Right lobe of liver (tissue), 6 donors: ENCODE data around the gene PRELID2. TPM values are rescaled to one million over a fixed set of nuclear protein-coding genes. Genes with fewer than 3 reads are reported as not detected.
A peak's percentile ranks its signal among the peaks of the same experiment; 100 is the strongest.
"Not testable (repeated sequence)": the region's sequence is repeated elsewhere in the genome, so short reads cannot be mapped to it uniquely, and the experiment has no call there.

Experiments used
- ATAC-seq, 4 donors: fragments of 200-7000 bp; cut with Tn5 transposase; one replicate each; pipeline ENCODE4 v1.9.1; 2020; ENCODE audit warnings: mild to moderate bottlenecking in 4 of 4, moderate library complexity in 4 of 4
- DNase-seq, 3 donors: peaks; one replicate each; pipeline ENCODE4 v3.0.0-alpha.2; 2020
- H3K27ac ChIP-seq, 3 donors: fragments of 200-600 bp; one replicate each; pipeline ENCODE4 v1.8.0; 2022
- H3K27me3 ChIP-seq, 2 donors: fragments of 200-600 bp; one replicate each; pipeline ENCODE4 v1.8.0; 2022
- H3K36me3 ChIP-seq, 4 donors: fragments of 200-600 bp; sonication (generic) in 1 of 4; one replicate each; pipeline versions ENCODE4 v1.5.1 to v1.8.0; 2017 to 2022; ENCODE audit warnings: control low read depth in 1 of 4
- H3K4me1 ChIP-seq, 4 donors: fragments of 200-600 bp; sonication (generic) in 1 of 4; one replicate each; pipeline versions ENCODE4 v1.5.1 to v1.8.0; 2017 to 2022; ENCODE audit warnings: control low read depth in 1 of 4
- H3K4me3 ChIP-seq, 3 donors: fragments of 200-600 bp; one replicate each; pipeline ENCODE4 v1.8.0; 2022
- H3K9me3 ChIP-seq, 4 donors: fragments of 200-600 bp; sonication (generic) in 1 of 4; one replicate each; pipeline versions ENCODE4 v1.5.1 to v1.8.0; 2017 to 2022; ENCODE audit warnings: control low read depth in 1 of 4
- POLR2A ChIP-seq: fragments of 450-650 bp; IDR thresholded peaks from one replicate; pipeline ENCODE4 v1.6.1; 2017; ENCODE audit warnings: antibody characterized with exemption, mild to moderate bottlenecking
- WGBS: methylation state at CpG from one replicate; pipeline ENCODE4 v1.1.6; 2018; ENCODE audit warnings: low coverage, low lambda C conversion rate; ENCODE audit not compliant: insufficient coverage; ENCODE audit errors: missing lambda C conversion rate; 5-methylcytosine and 5-hydroxymethylcytosine counted together
- intact Hi-C, 2 donors: fragments of 100-400 bp; cut with DNase I; formaldehyde crosslinking; loops; one replicate each; pipeline versions ENCODE4 v1.11.2 to v1.14.1; 2022
- total RNA-seq, 6 experiments: library from RNA; depleted of rRNA in 2 of 6; stranded (reverse); fragments of >200 nt in 2 of 6; fragmentation: NEBNext Ultra II Directional in 3 of 6; extraction: Animal tissue kit (Norgen Biotek cat#: 25700) in 3 of 6; gene quantifications; one replicate each; pipeline versions ENCODE4 v1.1.0 to v1.2.4, GENCODE V29; 2016 to 2023
- TF ChIP-seq, protein P1 (sequence below), 4 donors: fragments of 200-600 bp in 3 of 4; fragments of 450-650 bp in 1 of 4; IDR thresholded peaks; one replicate each; pipeline versions ENCODE4 v1.5.1 to v1.8.0; 2016 to 2022; ENCODE audit warnings: antibody characterized with exemption in 4 of 4, mild to moderate bottlenecking in 2 of 4
- donor health status: DM: no; HTN: yes; CAD: no.
- donor health status: DM: no; HTN: no; CAD: no.
- donor health status: DM: no; HTN: no; CAD: no.
- donor health status: DM: no; HTN: yes; CAD: no.
- donor health status: DM: no; HTN: yes; CAD: no.

Gene PRELID2
- total RNA-seq, 6 experiments from 2014 or later: 2.6 to 9.3 (median 4.1) TPM

DNA sequence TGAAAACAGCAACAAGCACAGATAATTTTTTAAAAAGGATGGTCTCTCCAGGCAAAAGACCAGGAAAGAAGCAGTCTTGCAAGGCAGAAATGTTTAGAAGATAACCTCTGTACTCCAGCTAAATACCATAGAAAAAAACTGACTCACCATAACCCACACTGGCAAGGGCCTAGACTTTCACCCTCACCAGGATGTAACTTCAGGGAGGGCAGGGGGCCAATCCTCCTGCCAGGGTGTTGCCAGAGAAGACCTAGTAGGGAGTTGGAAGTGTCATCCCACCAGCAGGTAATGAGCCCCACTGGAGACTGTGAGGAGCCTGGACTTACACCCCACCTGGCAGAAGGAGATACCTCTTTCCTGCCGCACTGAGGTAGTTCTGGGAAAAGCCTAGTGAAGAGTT, 97.6 kb downstream of the PRELID2 start:
- no peak for DNase-seq
- Histone ChIP-seq H3K4me3 (no peak overlapping the region), H3K36me3 (no peaks in the 10 kb centered on the region), H3K27ac (no peak overlapping the region), H3K4me1 (no peaks in the 10 kb centered on the region), H3K27me3 (no peaks in the 10 kb centered on the region), H3K9me3 (no peaks in the 10 kb centered on the region)
- no CpG with 5 or more reads among the region's 1 CpG for WGBS
- intact Hi-C loops: no loop called here
- no peak for ATAC-seq
- no peak for TF ChIP-seq POLR2A
- TF ChIP-seq, protein P1, sequence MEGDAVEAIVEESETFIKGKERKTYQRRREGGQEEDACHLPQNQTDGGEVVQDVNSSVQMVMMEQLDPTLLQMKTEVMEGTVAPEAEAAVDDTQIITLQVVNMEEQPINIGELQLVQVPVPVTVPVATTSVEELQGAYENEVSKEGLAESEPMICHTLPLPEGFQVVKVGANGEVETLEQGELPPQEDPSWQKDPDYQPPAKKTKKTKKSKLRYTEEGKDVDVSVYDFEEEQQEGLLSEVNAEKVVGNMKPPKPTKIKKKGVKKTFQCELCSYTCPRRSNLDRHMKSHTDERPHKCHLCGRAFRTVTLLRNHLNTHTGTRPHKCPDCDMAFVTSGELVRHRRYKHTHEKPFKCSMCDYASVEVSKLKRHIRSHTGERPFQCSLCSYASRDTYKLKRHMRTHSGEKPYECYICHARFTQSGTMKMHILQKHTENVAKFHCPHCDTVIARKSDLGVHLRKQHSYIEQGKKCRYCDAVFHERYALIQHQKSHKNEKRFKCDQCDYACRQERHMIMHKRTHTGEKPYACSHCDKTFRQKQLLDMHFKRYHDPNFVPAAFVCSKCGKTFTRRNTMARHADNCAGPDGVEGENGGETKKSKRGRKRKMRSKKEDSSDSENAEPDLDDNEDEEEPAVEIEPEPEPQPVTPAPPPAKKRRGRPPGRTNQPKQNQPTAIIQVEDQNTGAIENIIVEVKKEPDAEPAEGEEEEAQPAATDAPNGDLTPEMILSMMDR (IDR thresholded peaks at IDR 0.05): no peak

DNA sequence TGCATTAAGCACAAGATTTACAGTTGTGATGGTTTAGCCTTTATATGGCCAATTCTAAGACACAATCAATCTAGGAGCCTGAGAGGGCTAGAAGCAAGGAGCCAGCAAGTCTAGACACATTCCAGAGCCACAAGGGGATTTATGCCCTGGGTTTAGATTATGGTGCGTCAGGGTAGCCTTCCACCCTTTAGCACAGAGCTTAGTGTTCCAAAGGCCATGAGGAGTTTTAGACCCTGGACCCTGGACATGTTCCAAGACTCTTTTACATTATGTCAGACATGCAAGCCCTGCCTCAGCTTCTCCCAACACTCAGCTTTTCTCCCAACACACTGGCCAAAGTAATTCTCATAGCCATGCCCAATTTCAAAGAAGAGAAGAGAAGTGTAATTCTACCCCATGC, 105.2 kb downstream of the PRELID2 start:
- H3K4me3 ChIP-seq, intact Hi-C loops, DNase-seq, ATAC-seq, H3K36me3 ChIP-seq, H3K27me3 ChIP-seq, H3K9me3 ChIP-seq, H3K27ac ChIP-seq, H3K4me1 ChIP-seq: not testable (repeated sequence)
- 25% methylated on average over 1 of the region's 1 CpG for WGBS

DNA sequence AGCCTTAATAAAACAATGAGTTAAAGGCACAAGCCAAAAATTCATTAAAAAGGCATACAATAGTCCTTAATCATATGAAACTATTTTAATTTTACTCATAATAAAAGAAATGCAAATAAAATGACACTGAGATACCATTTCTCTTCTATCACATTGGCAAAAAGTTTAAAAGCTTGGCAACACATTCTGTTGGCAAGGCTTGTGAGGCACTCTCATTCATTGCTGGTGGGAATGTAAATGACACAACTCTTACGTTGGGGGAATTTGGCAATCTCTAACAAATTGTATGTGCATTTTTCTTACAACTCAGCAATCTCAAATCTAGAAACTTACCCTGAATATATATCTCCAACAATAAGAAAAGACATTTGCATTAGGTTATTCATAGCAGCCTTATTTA, 111.6 kb downstream of the PRELID2 start:
- no peak for DNase-seq
- Histone ChIP-seq H3K27me3 (no peaks in the 10 kb centered on the region), H3K9me3 (no peaks in the 10 kb centered on the region), H3K27ac (no peak overlapping the region), H3K4me3 (no peak overlapping the region), H3K36me3 (no peaks in the 10 kb centered on the region), H3K4me1 (peaks cover 0 to 2% (median 0%) of the 10 kb centered on the region in 4 donors)
- whole genome bisulfite sequencing: 45% methylated on average over 1 of the region's 1 CpG
- TF ChIP-seq, protein P1 (IDR thresholded peaks at IDR 0.05): no peak
- TF ChIP-seq POLR2A: no peak
- no peak for ATAC-seq
- intact Hi-C loops: no loop called here

DNA sequence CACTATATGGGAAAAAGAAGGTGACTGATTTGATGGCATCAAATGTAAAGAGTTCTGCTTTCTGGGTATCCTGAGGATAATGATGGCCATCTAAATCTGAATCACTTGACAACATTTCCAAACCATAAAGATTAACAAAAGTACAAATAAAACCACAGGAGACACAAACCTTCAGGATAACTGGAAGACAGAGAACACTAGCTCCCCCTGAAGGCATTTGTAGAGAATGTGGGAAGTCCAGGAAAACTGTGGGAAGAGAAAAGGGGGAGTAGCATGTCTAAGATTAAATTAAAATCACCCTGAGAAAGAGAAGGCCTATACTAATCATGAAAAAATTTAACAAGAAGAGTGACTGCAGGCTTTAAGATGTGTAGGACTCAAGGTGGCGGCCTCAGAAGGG, 116.2 kb downstream of the PRELID2 start:
- no peaks in the 10 kb centered on the region for H3K36me3 ChIP-seq
- H3K9me3 ChIP-seq: no peaks in the 10 kb centered on the region
- WGBS: 86% methylated on average over 1 of the region's 1 CpG
- DNase-seq (no peak), ATAC-seq (peak in 1 of 4 donors; percentile 32)
- no peak for TF ChIP-seq POLR2A
- TF ChIP-seq, protein P1 (IDR thresholded peaks at IDR 0.05): peak in 3 of 4 donors; percentile 16 to 42 (median 35)
- no peak overlapping the region for H3K27ac ChIP-seq
- H3K27me3 ChIP-seq: no peaks in the 10 kb centered on the region
- H3K4me1 ChIP-seq: peaks cover 0 to 2% (median 0%) of the 10 kb centered on the region in 4 donors
- H3K4me3 ChIP-seq: no peak overlapping the region
- intact Hi-C loops: no loop called here

DNA sequence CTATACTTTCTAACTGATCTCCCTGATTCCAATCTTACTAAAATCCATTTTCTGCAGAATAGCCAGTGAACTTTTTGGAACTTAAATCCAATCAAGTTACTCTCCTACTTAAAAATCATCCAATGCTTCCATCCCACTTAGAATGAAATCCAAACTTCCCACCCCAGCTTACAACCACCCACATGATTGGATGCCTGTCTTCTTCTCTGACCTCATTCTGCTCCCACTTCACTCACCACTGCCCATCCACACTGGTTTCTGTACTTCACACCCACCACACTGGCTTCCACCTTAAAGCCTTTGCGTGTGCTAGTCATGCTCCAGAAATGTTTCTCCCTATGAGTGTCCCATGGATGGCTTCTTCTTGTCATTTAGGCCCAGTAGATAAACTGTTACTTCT, 119.7 kb downstream of the PRELID2 start:
- no peaks in the 10 kb centered on the region for H3K27me3 ChIP-seq
- TF ChIP-seq POLR2A: no peak
- TF ChIP-seq, protein P1 (IDR thresholded peaks at IDR 0.05): no peak
- H3K9me3 ChIP-seq: no peaks in the 10 kb centered on the region
- 100% methylated on average over 1 of the region's 1 CpG for WGBS
- peaks cover 0 to 2% (median 0%) of the 10 kb centered on the region in 4 donors for H3K4me1 ChIP-seq
- H3K27ac ChIP-seq: no peak overlapping the region
- DNase-seq (no peak), ATAC-seq (no peak)
- intact Hi-C loops: no loop called here
- H3K4me3 ChIP-seq: no peak overlapping the region
- H3K36me3 ChIP-seq: no peaks in the 10 kb centered on the region
